Measurements from ENCODE around the gene DSCAML1. TPM values are rescaled to one million over a fixed set of nuclear protein-coding genes. Genes with fewer than 3 reads are reported as not detected.

Gene DSCAML1
- total and polyA plus RNA-seq, 2 of the 8 experiments (the other 6 are each of a cell fraction or from before 2014, with no cell fraction given), result 0.19 to 0.24 TPM

DNA sequence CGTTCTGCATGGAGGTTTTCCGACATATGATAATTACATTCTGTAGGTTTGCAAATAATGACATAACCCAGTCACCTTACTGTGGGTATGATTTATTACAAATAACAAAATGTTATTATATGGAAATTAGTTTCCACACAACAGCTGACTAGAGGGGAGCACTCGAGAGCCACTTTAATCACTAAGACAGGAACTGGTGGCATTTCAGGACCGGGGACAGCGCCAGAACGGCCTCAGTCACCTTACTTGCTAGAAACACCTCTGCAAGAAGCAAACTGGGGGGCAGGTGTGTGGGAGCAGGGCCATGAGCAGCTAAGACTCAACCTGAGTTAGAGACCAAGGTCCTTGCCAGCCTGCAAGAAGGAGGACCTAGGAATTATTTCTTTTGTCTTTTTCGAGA lies 199.9 kb downstream of the DSCAML1 start:
- Histone ChIP-seq H2AFZ (ENCODE audit: low read length) (no peak overlapping the region), H2BK15ac (ENCODE audit: low read length) (no peak overlapping the region), H2BK5ac (ENCODE audit: low read depth, low read length) (no peak overlapping the region), H3K18ac (ENCODE audit: extremely low read depth, low read length) (no peak overlapping the region), H3K4me3 (ENCODE audit: extremely low read depth in 1 of 4, insufficient read depth in 2 of 4, low read depth in 3 of 4, low read length in 4 of 4) (no peak overlapping the region), H2BK20ac (ENCODE audit: low read length) (no peak overlapping the region), H4K20me1 (replicated peaks in 1 of 2; ENCODE audit: control insufficient read depth in 1 of 2, insufficient read depth in 2 of 2, low read length in 2 of 2) (no peaks in the 10 kb centered on the region), H3K4me2 (ENCODE audit: insufficient read depth in 1 of 2, low read depth in 2 of 2, low read length in 2 of 2) (no peak overlapping the region), H3K9me3 (ENCODE audit: insufficient read depth in 2 of 2, low read depth in 1 of 2, low read length in 1 of 2) (no peaks in the 10 kb centered on the region), H3K56ac (replicated peaks; ENCODE audit: insufficient read length, low read depth, low read length) (no peak overlapping the region), H4K5ac (ENCODE audit: insufficient read length, low read depth, low read length) (no peak overlapping the region), H4K8ac (ENCODE audit: extremely low read depth, insufficient read depth, low read length) (no peak overlapping the region), H3K79me1 (ENCODE audit: low read depth, low read length) (no peaks in the 10 kb centered on the region; the same call in 1 of the 2 replicates), H3K14ac (ENCODE audit: insufficient read length) (no peak overlapping the region), H4K91ac (replicated peaks; ENCODE audit: insufficient read length, low read length) (no peak overlapping the region), H2AK5ac (ENCODE audit: low read depth, low read length) (no peak overlapping the region), H3K23me2 (ENCODE audit: low read depth, low read length) (no peaks in the 10 kb centered on the region), H3K79me2 (ENCODE audit: control insufficient read depth in 1 of 2, insufficient read depth in 2 of 2, low read length in 2 of 2) (no peaks in the 10 kb centered on the region), H2BK120ac (replicated peaks; ENCODE audit: low read depth, low read length) (no peak overlapping the region), H3K27me3 (replicated peaks in 1 of 4; ENCODE audit: control insufficient read depth in 3 of 4, extremely low read depth in 1 of 4, insufficient read depth in 3 of 4, low read length in 3 of 4) (no peaks in the 10 kb centered on the region; a peak in 1 of 7 replicates), H3K23ac (ENCODE audit: insufficient read length) (no peak overlapping the region), H2BK12ac (ENCODE audit: low read depth, low read length) (no peak overlapping the region), H3K9ac (replicated peaks in 1 of 4; ENCODE audit: extremely low read depth in 1 of 4, low read depth in 3 of 4, low read length in 3 of 4) (no peak overlapping the region), H3K36me3 (ENCODE audit: control insufficient read depth in 2 of 4, insufficient read depth in 4 of 4, low read length in 3 of 4) (no peaks in the 10 kb centered on the region), H3K4me1 (replicated peaks in 1 of 4; ENCODE audit: control insufficient read depth in 3 of 4, insufficient read depth in 4 of 4, low read length in 3 of 4) (peaks cover 3 to 14% (median 9%) of the 10 kb centered on the region in 4 experiments), H3K4ac (replicated peaks; ENCODE audit: insufficient read length, low read depth, low read length) (no peak overlapping the region), H3K27ac (ENCODE audit: low read depth, low read length) (no peak overlapping the region)
- TF ChIP-seq RAD21 (IDR thresholded peaks at IDR 0.05 in 1 of 2, conservative IDR thresholded peaks at IDR 0.05 in 1 of 2; ENCODE audit: low read depth in 2 of 2, low read length in 2 of 2) (peak in 1 of 2 experiments; percentile 16; a peak in 1 of 4 replicates), SP4 (IDR thresholded peaks at IDR 0.05; ENCODE audit: low read length) (no peak), JUN (IDR thresholded peaks at IDR 0.05; ENCODE audit: low read depth, low read length) (no peak), SP1 (IDR thresholded peaks at IDR 0.05; ENCODE audit: low read depth, low read length) (no peak), RBBP5 (IDR thresholded peaks at IDR 0.05; ENCODE audit: borderline replicate concordance, low read depth, low read length) (no peak), SIN3A (conservative IDR thresholded peaks at IDR 0.05 in 1 of 2, IDR thresholded peaks at IDR 0.05 in 1 of 2; ENCODE audit: low read depth in 1 of 2, low read length in 2 of 2) (peak in 1 of 2 experiments; percentile 81; a peak in 2 of 4 replicates)
- TF ChIP-seq, protein P1, sequence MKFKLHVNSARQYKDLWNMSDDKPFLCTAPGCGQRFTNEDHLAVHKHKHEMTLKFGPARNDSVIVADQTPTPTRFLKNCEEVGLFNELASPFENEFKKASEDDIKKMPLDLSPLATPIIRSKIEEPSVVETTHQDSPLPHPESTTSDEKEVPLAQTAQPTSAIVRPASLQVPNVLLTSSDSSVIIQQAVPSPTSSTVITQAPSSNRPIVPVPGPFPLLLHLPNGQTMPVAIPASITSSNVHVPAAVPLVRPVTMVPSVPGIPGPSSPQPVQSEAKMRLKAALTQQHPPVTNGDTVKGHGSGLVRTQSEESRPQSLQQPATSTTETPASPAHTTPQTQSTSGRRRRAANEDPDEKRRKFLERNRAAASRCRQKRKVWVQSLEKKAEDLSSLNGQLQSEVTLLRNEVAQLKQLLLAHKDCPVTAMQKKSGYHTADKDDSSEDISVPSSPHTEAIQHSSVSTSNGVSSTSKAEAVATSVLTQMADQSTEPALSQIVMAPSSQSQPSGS (IDR thresholded peaks at IDR 0.05; ENCODE audit: low read length), result no peak
- CTCF ChIA-PET (ENCODE audit: partially characterized antibody), result interaction anchor here (1.1 to 2.5 kb wide), 6 partner anchors 10 to 171 kb away, joined by 3 to 11 read pairs (median 4); no protein-coding TSS in a partner anchor
- FAIRE-seq (peak; percentile 85), DNase-seq (ENCODE audit: low read depth in 1 of 2, low spot score in 2 of 2) (peak in 1 of 2 experiments; percentile 85)
- POLR2A ChIA-PET (ENCODE audit: partially characterized antibody), result no interaction called here
- WGBS, 2 experiments (ENCODE audit: extremely low coverage in 1 of 2, insufficient coverage in 1 of 2, insufficient read length in 1 of 2, insufficient replicate concordance in 2 of 2, low coverage in 1 of 2, low lambda C conversion rate in 2 of 2, missing lambda C conversion rate in 1 of 2), result 68% methylated on average over 7 of the region's 7 CpGs; no CpG with 5 or more reads in 1 of the 2 experiments

Data from H1 (cell line).